Adipocyte (in vitro differentiated cells): ENCODE results near the gene AEBP1.

Source experiments
- DNase-seq: peaks from one replicate; pipeline ENCODE4 v3.0.0-alpha.2; 2015; ENCODE audit warnings: low read depth
- H3K27me3 ChIP-seq: replicated peaks from 2 replicates; pipeline ENCODE4 v1.7.0; 2013; ENCODE audit warnings: mild to moderate bottlenecking, low read length, moderate library complexity; ENCODE audit not compliant: control insufficient read depth, insufficient read depth
- H3K36me3 ChIP-seq: 2 replicates; pipeline ENCODE4 v1.7.0; 2013; ENCODE audit warnings: low read length, mild to moderate bottlenecking, moderate library complexity; ENCODE audit not compliant: control insufficient read depth, insufficient read depth, severe bottlenecking
- H3K4me1 ChIP-seq: 2 replicates; pipeline ENCODE4 v1.7.0; 2013; ENCODE audit warnings: mild to moderate bottlenecking, low read length, moderate library complexity; ENCODE audit not compliant: control insufficient read depth, insufficient read depth
- H3K4me3 ChIP-seq: 2 replicates; pipeline ENCODE4 v1.7.0; 2013; ENCODE audit warnings: mild to moderate bottlenecking, low read length, moderate library complexity
- H3K9ac ChIP-seq: 2 replicates; pipeline ENCODE4 v1.7.0; 2013; ENCODE audit warnings: mild to moderate bottlenecking, low read length, moderate library complexity
- H3K9me3 ChIP-seq: 2 replicates; pipeline ENCODE4 v1.7.0; 2013; ENCODE audit warnings: mild to moderate bottlenecking, low read length, moderate library complexity; ENCODE audit not compliant: control insufficient read depth

Gene AEBP1

DNA sequence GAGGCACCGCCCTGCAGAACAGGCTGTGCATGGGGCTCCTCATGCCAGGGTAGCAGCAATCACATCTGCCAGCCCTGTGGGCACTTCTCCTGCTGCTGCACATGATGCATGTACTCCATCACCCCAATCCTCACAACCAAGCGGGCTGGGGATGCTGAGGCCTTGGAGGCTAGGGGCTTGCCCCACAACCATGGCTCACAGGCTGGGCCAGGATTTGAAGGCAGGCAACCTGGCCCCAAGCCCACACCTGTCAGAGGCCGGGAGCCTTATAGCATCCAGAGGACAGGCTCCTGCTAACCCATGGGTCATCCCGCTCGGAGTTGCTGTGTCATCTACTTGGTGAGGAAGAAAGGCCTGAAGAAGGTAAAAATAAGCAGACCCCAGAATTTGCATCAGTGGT is 24.0 kb upstream of the AEBP1 start:
- no peaks in the 10 kb centered on the region for H3K27me3 ChIP-seq
- H3K9me3 ChIP-seq: no peaks in the 10 kb centered on the region
- peaks cover 54% of the 10 kb centered on the region for H3K36me3 ChIP-seq
- H3K4me3 ChIP-seq: peak overlapping the region; percentile 95
- no peak overlapping the region for H3K9ac ChIP-seq
- DNase-seq: no peak
- H3K4me1 ChIP-seq: peaks cover 28% of the 10 kb centered on the region

DNA sequence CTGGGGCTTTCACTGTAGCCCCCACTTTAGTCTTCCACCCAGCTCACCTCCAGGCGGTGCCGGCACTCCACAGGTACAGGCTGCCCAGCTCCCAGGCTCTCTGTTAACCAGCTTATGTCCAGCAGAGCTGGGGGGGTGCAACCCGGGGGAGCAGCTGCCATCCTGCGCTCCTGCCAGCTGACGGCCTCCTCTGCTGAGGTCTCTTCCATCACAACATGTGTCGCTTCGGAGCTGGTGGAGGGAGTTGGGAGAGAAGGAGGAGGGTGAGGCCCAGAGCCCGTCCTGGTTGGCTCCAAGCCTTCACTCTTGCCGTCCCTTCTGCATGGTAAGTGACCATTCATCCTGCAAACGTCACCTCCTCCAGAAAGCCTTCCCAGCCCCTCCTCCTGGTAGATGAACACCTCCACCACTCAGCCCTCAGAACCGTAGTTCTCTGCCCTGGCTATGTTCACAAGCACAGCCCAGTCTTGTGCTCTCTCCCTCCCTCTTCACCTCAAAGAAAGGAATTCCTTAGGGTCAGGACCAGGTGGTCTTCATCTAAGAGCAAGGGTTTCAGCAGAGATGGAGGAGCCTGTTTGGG is 23.4 kb upstream of the AEBP1 start:
- Histone ChIP-seq H3K9ac (peak overlapping the region; percentile 95), H3K9me3 (no peaks in the 10 kb centered on the region), H3K27me3 (no peaks in the 10 kb centered on the region), H3K36me3 (peaks cover 48% of the 10 kb centered on the region), H3K4me1 (peaks cover 34% of the 10 kb centered on the region), H3K4me3 (peak overlapping the region; percentile 95)
- no peak for DNase-seq

DNA sequence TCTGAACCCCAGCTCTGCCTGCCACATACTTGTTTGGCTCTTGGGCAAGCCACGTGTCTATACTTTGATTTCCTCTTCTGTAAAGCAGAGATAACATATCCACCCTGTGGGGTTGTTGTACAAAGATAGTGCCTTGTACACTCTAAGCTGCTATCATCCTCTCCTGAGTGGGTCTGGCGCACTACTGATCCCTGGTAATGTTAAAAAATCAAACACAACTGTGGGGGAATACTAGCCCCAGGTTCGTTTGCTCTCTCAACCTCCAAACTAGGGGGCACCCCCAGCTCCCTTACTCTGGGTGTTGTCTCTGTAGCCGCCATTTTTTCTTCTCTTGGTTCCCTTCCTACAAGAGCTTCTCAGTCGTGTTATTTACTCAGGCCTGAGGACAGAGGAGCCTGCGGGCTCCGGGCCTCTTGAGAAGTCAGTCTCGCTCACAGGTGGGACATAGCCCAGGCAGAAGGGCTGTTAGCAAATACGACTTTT is 22.8 kb upstream of the AEBP1 start:
- H3K9me3 ChIP-seq: no peaks in the 10 kb centered on the region
- H3K27me3 ChIP-seq: no peaks in the 10 kb centered on the region
- H3K36me3 ChIP-seq: peaks cover 43% of the 10 kb centered on the region
- peak overlapping the region; percentile 95 for H3K9ac ChIP-seq
- H3K4me1 ChIP-seq: peaks cover 34% of the 10 kb centered on the region
- peak overlapping the region; percentile 95 for H3K4me3 ChIP-seq
- DNase-seq: no peak

DNA sequence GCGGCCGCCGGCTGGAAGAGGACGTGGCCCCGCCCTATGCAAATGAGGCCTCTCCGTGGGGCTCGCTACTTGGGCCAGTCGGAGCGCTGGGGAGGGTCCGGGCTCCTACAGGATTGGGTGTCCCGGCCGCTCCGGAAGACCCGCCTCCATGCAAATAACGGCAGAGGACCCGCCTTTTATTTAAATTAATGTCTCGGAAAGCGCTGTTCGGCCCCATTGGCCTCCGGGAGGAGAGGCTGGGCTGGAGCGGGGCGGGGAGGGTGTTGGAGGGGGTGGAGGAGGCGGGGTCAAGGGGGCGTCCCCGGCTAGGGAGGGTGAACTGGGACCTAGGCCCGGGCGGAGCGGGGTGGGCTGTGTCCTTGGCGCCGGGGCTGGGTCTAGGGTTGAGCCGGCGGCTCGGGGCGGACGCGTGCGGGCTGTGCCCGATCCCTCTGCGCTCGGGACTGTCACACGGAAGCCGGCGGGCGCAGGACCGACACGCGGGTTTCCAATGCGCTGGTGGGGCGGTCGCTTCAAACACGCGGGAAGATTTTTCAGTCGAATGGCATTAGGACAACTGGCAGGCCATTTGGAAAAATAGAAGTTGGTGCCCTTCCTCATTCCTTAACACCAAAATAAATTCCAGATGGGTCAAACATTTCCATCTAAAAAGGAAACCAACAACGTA is 21.5 kb upstream of the AEBP1 start:
- Histone ChIP-seq H3K27me3 (no peaks in the 10 kb centered on the region), H3K9me3 (no peaks in the 10 kb centered on the region), H3K36me3 (peaks cover 29% of the 10 kb centered on the region), H3K9ac (peak overlapping the region; percentile 89), H3K4me3 (peak overlapping the region; percentile 78), H3K4me1 (peaks cover 42% of the 10 kb centered on the region)
- DNase-seq: peak; percentile 100

DNA sequence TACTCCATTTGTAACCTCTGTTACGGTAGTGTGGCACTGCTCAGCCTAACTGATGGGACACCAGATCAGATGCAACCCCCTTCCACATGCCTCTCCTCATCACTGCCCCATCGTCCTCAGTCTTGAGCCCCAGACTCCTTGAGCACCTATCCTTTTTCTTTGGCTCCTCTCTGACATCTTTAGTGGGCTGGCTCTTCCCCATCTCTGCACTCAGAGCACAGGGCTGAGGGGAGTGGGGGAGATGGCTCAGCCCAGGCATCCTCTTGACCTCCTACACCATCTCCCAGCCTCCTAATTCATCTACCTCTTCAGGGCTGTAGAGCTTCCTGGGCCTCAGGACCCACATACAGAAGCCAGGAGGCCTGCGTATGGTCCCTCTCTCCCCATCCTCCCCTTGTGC is 20.3 kb upstream of the AEBP1 start:
- Histone ChIP-seq H3K4me3 (no peak overlapping the region), H3K4me1 (peaks cover 54% of the 10 kb centered on the region), H3K27me3 (no peaks in the 10 kb centered on the region), H3K9me3 (no peaks in the 10 kb centered on the region), H3K9ac (peak overlapping the region; percentile 89), H3K36me3 (peaks cover 18% of the 10 kb centered on the region)
- no peak for DNase-seq

DNA sequence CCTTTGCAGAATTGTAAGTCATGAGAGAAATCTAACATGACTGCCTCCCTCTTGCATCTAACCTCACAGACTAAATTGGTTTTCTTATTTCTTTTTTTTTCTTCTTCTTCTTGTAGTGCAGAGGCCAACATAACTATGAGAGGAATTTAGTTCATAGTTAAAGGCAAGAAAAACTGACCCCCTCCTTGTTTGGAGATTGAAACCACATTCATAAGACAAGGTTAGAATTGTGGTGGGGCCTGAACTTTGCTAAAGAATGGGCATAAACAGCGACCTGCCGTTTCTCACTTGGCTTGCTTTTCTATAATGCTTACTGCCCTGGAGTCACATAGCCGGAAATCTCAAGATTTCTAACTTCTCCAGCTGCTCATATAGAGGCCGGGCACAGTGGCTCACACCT is 19.4 kb upstream of the AEBP1 start:
- Histone ChIP-seq H3K27me3 (no peaks in the 10 kb centered on the region), H3K9me3 (no peaks in the 10 kb centered on the region), H3K4me1 (peaks cover 62% of the 10 kb centered on the region), H3K9ac (peak overlapping the region; percentile 89), H3K36me3 (peaks cover 9% of the 10 kb centered on the region), H3K4me3 (no peak overlapping the region)
- peak; percentile 53 for DNase-seq

DNA sequence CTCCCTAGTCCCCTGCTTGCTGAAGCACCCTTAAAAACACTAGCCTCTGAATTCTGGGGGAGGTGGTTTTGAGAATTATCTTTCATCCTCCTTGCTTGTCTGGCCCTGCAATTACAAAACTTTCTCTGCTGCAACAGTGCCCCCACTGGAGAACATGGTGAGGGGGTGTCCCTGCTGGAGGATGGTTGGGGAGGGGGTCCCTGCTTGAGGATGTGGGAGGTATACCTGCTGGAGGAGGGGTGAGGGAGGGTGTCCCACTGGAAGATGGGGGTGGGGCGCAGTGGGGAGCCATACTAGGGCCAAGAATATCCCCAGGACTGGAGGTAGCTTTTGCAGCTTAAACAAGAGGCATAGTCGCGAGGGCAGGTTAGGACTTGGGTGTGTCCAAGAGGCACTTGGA is 18.6 kb upstream of the AEBP1 start:
- no peak for DNase-seq
- Histone ChIP-seq H3K9me3 (no peaks in the 10 kb centered on the region), H3K4me1 (peaks cover 67% of the 10 kb centered on the region), H3K27me3 (no peaks in the 10 kb centered on the region), H3K9ac (peak overlapping the region; percentile 64), H3K4me3 (no peak overlapping the region), H3K36me3 (peaks cover under 1% of the 10 kb centered on the region)

DNA sequence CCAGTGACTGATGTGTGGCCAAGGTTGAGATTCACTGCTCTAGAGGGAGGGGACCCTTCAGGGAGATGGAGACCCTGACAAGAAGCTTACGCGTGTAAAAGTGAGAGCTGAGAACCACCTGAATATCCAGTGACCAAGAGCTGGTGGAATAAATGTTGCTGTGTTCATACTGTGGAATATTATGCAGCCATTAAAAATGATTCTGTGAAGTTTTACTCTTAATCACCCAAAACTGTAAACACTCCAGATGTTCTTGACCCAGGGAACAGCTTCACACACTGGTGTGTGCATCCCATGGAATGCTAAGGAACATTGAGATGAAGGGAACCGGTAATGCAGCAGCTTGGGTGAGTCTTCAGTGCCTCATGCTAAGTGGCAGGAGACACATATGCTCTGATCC is 17.5 kb upstream of the AEBP1 start:
- Histone ChIP-seq H3K36me3 (no peaks in the 10 kb centered on the region), H3K27me3 (no peaks in the 10 kb centered on the region), H3K4me1 (peaks cover 58% of the 10 kb centered on the region), H3K9me3 (no peaks in the 10 kb centered on the region), H3K4me3 (no peak overlapping the region), H3K9ac (peak overlapping the region; percentile 85)
- no peak for DNase-seq

DNA sequence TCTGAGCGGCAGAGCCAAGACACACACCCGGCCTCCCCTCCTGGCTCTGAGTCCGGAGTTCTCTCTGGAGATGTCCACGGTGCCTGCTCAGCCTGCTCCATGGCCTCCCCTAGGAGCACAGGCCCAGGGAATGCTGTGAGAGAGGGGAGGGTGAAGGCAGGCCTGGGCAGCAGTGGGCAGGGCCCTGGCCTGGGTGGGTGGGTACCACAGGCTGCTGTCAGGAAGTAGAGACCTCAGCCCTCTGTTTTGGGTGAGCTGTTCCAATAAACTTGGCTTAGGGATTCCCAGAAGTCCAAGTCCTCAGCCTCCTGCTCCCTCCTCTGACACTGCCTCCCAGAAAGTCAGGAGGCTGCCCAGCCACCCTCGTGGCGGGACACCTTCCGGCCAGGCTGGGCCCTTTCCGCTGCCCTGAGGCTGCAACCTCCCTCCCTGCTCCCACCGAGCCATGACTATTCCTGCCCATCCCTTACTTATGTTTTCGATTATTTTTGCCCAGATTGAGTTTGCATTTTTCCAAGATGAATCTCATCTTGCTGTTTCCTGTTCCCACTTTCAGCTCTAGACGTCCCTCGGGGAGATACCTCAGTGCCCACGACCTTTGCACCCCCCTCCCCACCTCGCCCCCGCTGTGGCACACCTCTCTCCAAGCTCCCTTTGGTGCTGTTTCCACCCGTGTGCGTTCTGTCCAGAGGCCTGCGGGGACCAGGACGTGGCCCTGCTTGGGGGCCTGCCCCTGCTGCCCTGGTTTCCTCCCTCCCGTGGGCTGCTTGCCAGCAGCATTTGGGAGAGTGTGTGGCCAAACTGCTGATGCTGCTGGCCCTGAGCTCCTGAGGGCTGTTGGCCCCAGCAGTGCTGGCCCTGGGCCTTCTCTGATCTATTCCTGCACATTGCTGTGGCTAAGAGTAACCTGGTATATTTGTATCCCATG is 16.0 kb upstream of the AEBP1 start:
- H3K9ac ChIP-seq: peak overlapping the region; percentile 85
- no peaks in the 10 kb centered on the region for H3K36me3 ChIP-seq
- no peaks in the 10 kb centered on the region for H3K9me3 ChIP-seq
- no peaks in the 10 kb centered on the region for H3K27me3 ChIP-seq
- peak overlapping the region; percentile 38 for H3K4me3 ChIP-seq
- peak; percentile 84 for DNase-seq
- H3K4me1 ChIP-seq: peaks cover 57% of the 10 kb centered on the region

DNA sequence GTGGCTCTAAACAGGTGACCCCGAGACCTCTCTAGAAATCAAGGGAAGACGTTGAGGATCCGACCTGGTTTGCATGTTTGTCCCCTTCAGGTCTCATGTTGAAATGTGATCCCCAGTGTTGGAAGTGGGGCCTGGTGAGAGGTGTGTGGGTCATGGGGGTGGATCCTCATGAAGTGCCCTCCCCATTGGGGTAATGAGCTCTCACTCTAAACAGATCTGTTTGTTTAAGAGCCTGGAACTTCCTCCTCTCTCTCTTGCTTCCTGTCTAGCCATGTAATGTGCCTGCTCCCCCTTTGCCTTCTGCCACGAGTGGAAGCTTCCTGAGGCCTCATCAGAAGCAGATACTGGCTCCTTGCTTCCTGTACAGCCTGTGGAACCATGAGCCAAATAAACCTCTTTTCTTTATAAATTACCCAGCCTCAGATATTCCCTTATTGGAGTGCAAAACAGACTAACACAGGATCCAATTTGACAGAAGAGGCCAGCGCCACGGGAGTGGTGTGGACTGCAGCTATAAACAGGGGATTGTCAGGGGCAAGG is 11.0 kb upstream of the AEBP1 start:
- no peaks in the 10 kb centered on the region for H3K9me3 ChIP-seq
- H3K4me3 ChIP-seq: no peak overlapping the region
- H3K36me3 ChIP-seq: no peaks in the 10 kb centered on the region
- H3K9ac ChIP-seq: no peak overlapping the region
- H3K27me3 ChIP-seq: no peaks in the 10 kb centered on the region
- no peak for DNase-seq
- peaks cover 42% of the 10 kb centered on the region for H3K4me1 ChIP-seq

DNA sequence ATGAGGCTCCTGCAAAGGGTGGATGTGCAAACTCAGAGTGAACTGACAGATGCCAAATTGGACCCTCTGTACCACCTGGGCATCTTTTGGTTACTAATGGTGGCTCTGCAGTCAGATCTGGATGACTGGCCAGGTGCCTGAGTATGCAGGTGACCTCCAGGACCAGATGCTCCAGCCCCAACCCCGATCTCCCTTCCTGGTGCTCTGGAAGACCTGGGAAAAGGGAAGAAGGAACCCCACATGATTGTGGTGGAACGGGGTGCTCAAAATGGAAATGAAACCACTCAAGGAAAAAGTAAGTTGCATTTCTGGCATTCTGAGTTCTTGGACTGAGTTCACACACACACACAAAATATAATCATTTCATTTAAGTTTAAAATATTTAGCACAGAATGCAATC is 9.8 kb upstream of the AEBP1 start:
- no peaks in the 10 kb centered on the region for H3K27me3 ChIP-seq
- no peaks in the 10 kb centered on the region for H3K36me3 ChIP-seq
- no peaks in the 10 kb centered on the region for H3K9me3 ChIP-seq
- H3K4me3 ChIP-seq: peak overlapping the region; percentile 2
- DNase-seq: no peak
- peak overlapping the region; percentile 65 for H3K9ac ChIP-seq
- peaks cover 32% of the 10 kb centered on the region for H3K4me1 ChIP-seq
